HEK293 (cell line): Measurements from ENCODE around the gene GNAZ.

Source experiments
- CTCF ChIA-PET: fragments of 350-600 bp; formaldehyde crosslinking; extraction: SDS; loops from one replicate; lab custom pipeline; 2021; ENCODE audit warnings: antibody characterized with exemption; lab: Yijun Ruan, JAX
- POLR2A ChIA-PET: fragments of 300-600 bp; formaldehyde crosslinking; extraction: SDS; loops from one replicate; lab custom pipeline; 2020; ENCODE audit warnings: antibody characterized with exemption, inconsistent platforms; lab: Yijun Ruan, JAX
- H3K27ac ChIP-seq: fragments of 200-500 bp; sonication (Bioruptor generic); 2 replicates; pipeline ENCODE4 v1.5.1; 2014; ENCODE audit warnings: low read depth, low read length, control low read depth, inconsistent platforms; ENCODE audit errors: extremely low read depth
- H3K36me3 ChIP-seq, 2 experiments: fragments of 200-500 bp in 1 of 2; sonication (Bioruptor generic) in 1 of 2; 1 replicate in 1 of 2; 2 replicates in 1 of 2; pipeline ENCODE4 v1.5.1; 2014 to 2017; ENCODE audit warnings: inconsistent platforms in 2 of 2, low read length in 2 of 2; ENCODE audit not compliant: control insufficient read depth in 2 of 2, insufficient read depth in 1 of 2
- H3K4me1 ChIP-seq: fragments of 200-500 bp; sonication (Bioruptor generic); 2 replicates; pipeline ENCODE4 v1.5.1; 2014; ENCODE audit warnings: mild to moderate bottlenecking, low read length, inconsistent platforms; ENCODE audit not compliant: control insufficient read depth, insufficient read depth
- H3K4me3 ChIP-seq: 2 replicates; pipeline ENCODE4 v1.5.1; 2011; ENCODE audit warnings: low read depth, mild to moderate bottlenecking, control low read depth, low read length, moderate library complexity
- H3K9me3 ChIP-seq: fragments of 200-500 bp; sonication (Bioruptor generic); 2 replicates; pipeline ENCODE4 v1.5.1; 2014; ENCODE audit warnings: low read depth, low read length, inconsistent platforms; ENCODE audit not compliant: control insufficient read depth, insufficient read depth
- EGR2 ChIP-seq: fragments of 450-650 bp; formaldehyde crosslinking; IDR thresholded peaks from 2 replicates; pipeline ENCODE4 v1.5.1; 2016; ENCODE audit warnings: low read depth, missing biosample characterization, missing genetic modification characterization
- GLIS2 ChIP-seq: fragments of 450-650 bp; formaldehyde crosslinking; IDR thresholded peaks from 2 replicates; pipeline ENCODE4 v1.5.1; 2016; ENCODE audit warnings: missing biosample characterization, missing genetic modification characterization
- INSM2 ChIP-seq: fragments of 450-650 bp; formaldehyde crosslinking; IDR thresholded peaks from 2 replicates; pipeline ENCODE4 v1.5.1; 2016; ENCODE audit warnings: missing biosample characterization, missing genetic modification characterization
- KLF16 ChIP-seq: fragments of 450-650 bp; formaldehyde crosslinking; IDR thresholded peaks from 2 replicates; pipeline ENCODE4 v1.5.1; 2017; ENCODE audit warnings: missing biosample characterization, missing genetic modification characterization
- KLF17 ChIP-seq: fragments of 450-650 bp; formaldehyde crosslinking; IDR thresholded peaks from 2 replicates; pipeline ENCODE4 v1.5.1; 2016; ENCODE audit warnings: missing biosample characterization, missing genetic modification characterization
- KLF9 ChIP-seq: fragments of 450-650 bp; formaldehyde crosslinking; IDR thresholded peaks from 2 replicates; pipeline ENCODE4 v1.5.1; 2016; ENCODE audit warnings: missing biosample characterization, missing genetic modification characterization, low read depth
- MYNN ChIP-seq: fragments of 450-650 bp; formaldehyde crosslinking; IDR thresholded peaks from 2 replicates; pipeline ENCODE4 v1.5.1; 2016; ENCODE audit warnings: missing biosample characterization, missing genetic modification characterization, borderline replicate concordance
- SP2 ChIP-seq: fragments of 450-650 bp; formaldehyde crosslinking; IDR thresholded peaks from 2 replicates; pipeline ENCODE4 v1.5.1; 2016; ENCODE audit warnings: missing biosample characterization, missing genetic modification characterization
- SP3 ChIP-seq: fragments of 450-650 bp; formaldehyde crosslinking; IDR thresholded peaks from 2 replicates; pipeline ENCODE4 v1.5.1; 2016; ENCODE audit warnings: missing biosample characterization, missing genetic modification characterization
- SP7 ChIP-seq: fragments of 450-650 bp; formaldehyde crosslinking; IDR thresholded peaks from 2 replicates; pipeline ENCODE4 v1.5.1; 2016; ENCODE audit warnings: missing biosample characterization, missing genetic modification characterization
- YY1 ChIP-seq: fragments of 450-650 bp; formaldehyde crosslinking; IDR thresholded peaks from 2 replicates; pipeline ENCODE4 v1.5.1; 2018; ENCODE audit warnings: missing biosample characterization, missing genetic modification characterization
- ZBTB20 ChIP-seq: fragments of 450-650 bp; formaldehyde crosslinking; IDR thresholded peaks from 2 replicates; pipeline ENCODE4 v1.5.1; 2016; ENCODE audit warnings: missing biosample characterization, missing genetic modification characterization
- ZBTB26 ChIP-seq: fragments of 450-650 bp; formaldehyde crosslinking; optimal IDR thresholded peaks from 2 replicates; pipeline ENCODE3; 2016; ENCODE audit warnings: missing biosample characterization, mild to moderate bottlenecking, missing genetic modification characterization
- ZBTB7A ChIP-seq: fragments of 450-650 bp; formaldehyde crosslinking; IDR thresholded peaks from 2 replicates; pipeline ENCODE4 v1.5.1; 2016; ENCODE audit warnings: low read depth, missing biosample characterization, missing genetic modification characterization
- ZBTB8A ChIP-seq: fragments of 450-650 bp; formaldehyde crosslinking; IDR thresholded peaks from 2 replicates; pipeline ENCODE4 v1.5.1; 2016; ENCODE audit warnings: missing biosample characterization, missing genetic modification characterization
- ZFHX2 ChIP-seq: fragments of 450-650 bp; formaldehyde crosslinking; conservative IDR thresholded peaks from 2 replicates; pipeline ENCODE4 v1.5.1; 2016; ENCODE audit warnings: missing biosample characterization, missing genetic modification characterization
- ZNF2 ChIP-seq: fragments of 450-650 bp; formaldehyde crosslinking; IDR thresholded peaks from 2 replicates; pipeline ENCODE4 v1.5.1; 2016; ENCODE audit warnings: missing biosample characterization, missing genetic modification characterization
- ZNF302 ChIP-seq: fragments of 450-650 bp; formaldehyde crosslinking; IDR thresholded peaks from 2 replicates; pipeline ENCODE4 v1.5.1; 2016; ENCODE audit warnings: missing biosample characterization, missing genetic modification characterization, low read depth
- ZNF335 ChIP-seq: fragments of 450-650 bp; formaldehyde crosslinking; conservative IDR thresholded peaks from 2 replicates; pipeline ENCODE4 v1.5.1; 2016; ENCODE audit warnings: missing biosample characterization, missing genetic modification characterization
- ZNF510 ChIP-seq: fragments of 450-650 bp; formaldehyde crosslinking; IDR thresholded peaks from 2 replicates; pipeline ENCODE4 v1.5.1; 2018; ENCODE audit warnings: mild to moderate bottlenecking, missing genetic modification characterization, missing biosample characterization; ENCODE audit not compliant: insufficient replicate concordance
- ZNF600 ChIP-seq: fragments of 450-650 bp; formaldehyde crosslinking; IDR thresholded peaks from 2 replicates; pipeline ENCODE4 v1.5.1; 2016; ENCODE audit warnings: missing biosample characterization, missing genetic modification characterization
- ZNF660 ChIP-seq: fragments of 450-650 bp; IDR thresholded peaks from 2 replicates; pipeline ENCODE4 v1.5.1; 2018; ENCODE audit warnings: missing biosample characterization, mild to moderate bottlenecking, missing genetic modification characterization
- ZNF785 ChIP-seq: fragments of 450-650 bp; formaldehyde crosslinking; IDR thresholded peaks from 2 replicates; pipeline ENCODE4 v1.5.1; 2016; ENCODE audit warnings: missing biosample characterization, missing genetic modification characterization
- ZXDB ChIP-seq: fragments of 450-650 bp; formaldehyde crosslinking; IDR thresholded peaks from 2 replicates; pipeline ENCODE4 v1.5.1; 2016; ENCODE audit warnings: missing biosample characterization, missing genetic modification characterization
- TF ChIP-seq, protein P1 (sequence below): fragments of 450-650 bp; formaldehyde crosslinking; IDR thresholded peaks from 2 replicates; pipeline ENCODE4 v1.5.1; 2016; ENCODE audit warnings: missing biosample characterization, missing genetic modification characterization
- TF ChIP-seq, protein P2 (sequence below): fragments of 450-650 bp; formaldehyde crosslinking; IDR thresholded peaks from 2 replicates; pipeline ENCODE4 v1.5.1; 2017; ENCODE audit warnings: missing biosample characterization, missing genetic modification characterization
- TF ChIP-seq, protein P3 (sequence below): fragments of 450-650 bp; formaldehyde crosslinking; IDR thresholded peaks from 2 replicates; pipeline ENCODE4 v1.5.1; 2017; ENCODE audit warnings: missing biosample characterization, missing genetic modification characterization

Gene GNAZ

DNA sequence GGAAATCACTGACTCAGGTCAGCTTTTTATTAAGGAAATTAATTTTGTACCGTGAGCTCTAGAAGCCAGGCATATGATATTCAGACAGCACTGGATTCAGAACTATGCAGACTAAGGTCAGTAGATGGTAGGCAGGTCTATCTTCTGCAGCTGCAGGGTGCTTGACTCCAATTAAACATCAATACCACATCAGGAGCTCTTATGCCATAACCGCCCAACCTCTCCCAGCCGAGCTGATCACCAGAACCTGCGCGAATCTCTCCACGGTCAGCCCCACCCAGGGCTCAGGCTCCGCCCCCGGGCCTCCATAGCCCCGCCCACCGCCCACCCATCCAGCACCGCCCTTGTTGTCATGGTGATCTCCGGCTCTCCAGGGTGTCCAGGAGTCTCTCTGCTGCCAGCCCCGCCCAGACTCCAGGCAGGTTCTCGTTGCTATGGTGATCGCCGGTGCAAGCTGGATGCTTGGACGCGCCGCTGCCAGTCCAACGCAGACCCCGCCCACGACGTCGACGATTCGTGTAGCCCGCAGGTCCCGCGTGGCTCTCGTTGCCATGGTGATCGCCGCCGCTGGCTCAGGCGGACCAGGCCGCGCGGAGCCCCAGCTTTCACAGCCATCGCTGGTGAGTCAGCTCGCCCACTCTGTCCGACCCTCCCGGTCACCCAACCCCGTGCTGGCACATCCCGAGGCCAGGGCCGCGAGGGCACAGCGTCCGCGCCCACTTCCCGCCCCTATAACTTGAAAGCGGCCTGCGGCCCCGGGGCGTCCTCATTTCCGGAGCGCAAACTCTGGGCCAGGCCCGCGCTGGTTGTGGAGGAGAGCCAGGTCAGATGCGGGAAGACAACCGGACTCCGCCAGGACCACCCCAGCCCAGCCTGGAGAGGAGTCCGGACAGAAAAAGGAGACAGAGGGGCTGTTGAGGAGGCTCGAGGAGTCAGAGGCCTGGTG, 74.9 kb downstream of the GNAZ start, which contains the start of gene RAB36:
RAB36 (plus strand) TSS at position 546 of the 946 bp plus-strand sequence. CDS start 1,140 bp downstream, outside the sequence.
- H3K9me3 ChIP-seq = no peaks in the 10 kb centered on the region
- peaks cover 5% of the 10 kb centered on the region; the same call in 1 of the 2 replicates for H3K4me1 ChIP-seq
- H3K27ac ChIP-seq = peak within 1 kb of the TSS; percentile 19; the same call in 1 of the 2 replicates
- CTCF ChIA-PET = interaction anchor here (0.7 to 2.2 kb wide), 13 partner anchors 9 to 241 kb away, joined by 3 to 15 read pairs (median 5); no protein-coding TSS in a partner anchor
- POLR2A ChIA-PET = interaction anchor here (0.5 to 1.7 kb wide), 10 partner anchors 9 to 412 kb away, joined by 3 to 10 read pairs (median 3); no protein-coding TSS in a partner anchor
- H3K36me3 ChIP-seq = peaks cover 0 to 34% of the 10 kb centered on the region in 2 experiments; a peak in 1 of 3 replicates
- H3K4me3 ChIP-seq = peak within 1 kb of the TSS; percentile 70
- peak; percentile 77 for TF ChIP-seq ZBTB26
- TF ChIP-seq, protein P1, sequence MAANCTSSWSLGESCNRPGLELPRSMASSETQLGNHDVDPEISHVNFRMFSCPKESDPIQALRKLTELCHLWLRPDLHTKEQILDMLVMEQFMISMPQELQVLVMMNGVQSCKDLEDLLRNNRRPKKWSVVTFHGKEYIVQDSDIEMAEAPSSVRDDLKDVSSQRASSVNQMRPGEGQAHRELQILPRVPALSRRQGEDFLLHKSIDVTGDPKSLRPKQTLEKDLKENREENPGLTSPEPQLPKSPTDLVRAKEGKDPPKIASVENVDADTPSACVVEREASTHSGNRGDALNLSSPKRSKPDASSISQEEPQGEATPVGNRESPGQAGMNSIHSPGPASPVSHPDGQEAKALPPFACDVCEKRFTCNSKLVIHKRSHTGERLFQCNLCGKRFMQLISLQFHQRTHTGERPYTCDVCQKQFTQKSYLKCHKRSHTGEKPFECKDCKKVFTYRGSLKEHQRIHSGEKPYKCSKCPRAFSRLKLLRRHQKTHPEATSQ (tag by site-specific recombination) = peak; percentile 33; the same call in 1 of the 2 replicates
- peak; percentile 96 for TF ChIP-seq ZFHX2 (tag by site-specific recombination)
- TF ChIP-seq, protein P2, sequence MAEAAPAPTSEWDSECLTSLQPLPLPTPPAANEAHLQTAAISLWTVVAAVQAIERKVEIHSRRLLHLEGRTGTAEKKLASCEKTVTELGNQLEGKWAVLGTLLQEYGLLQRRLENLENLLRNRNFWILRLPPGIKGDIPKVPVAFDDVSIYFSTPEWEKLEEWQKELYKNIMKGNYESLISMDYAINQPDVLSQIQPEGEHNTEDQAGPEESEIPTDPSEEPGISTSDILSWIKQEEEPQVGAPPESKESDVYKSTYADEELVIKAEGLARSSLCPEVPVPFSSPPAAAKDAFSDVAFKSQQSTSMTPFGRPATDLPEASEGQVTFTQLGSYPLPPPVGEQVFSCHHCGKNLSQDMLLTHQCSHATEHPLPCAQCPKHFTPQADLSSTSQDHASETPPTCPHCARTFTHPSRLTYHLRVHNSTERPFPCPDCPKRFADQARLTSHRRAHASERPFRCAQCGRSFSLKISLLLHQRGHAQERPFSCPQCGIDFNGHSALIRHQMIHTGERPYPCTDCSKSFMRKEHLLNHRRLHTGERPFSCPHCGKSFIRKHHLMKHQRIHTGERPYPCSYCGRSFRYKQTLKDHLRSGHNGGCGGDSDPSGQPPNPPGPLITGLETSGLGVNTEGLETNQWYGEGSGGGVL (tag by site-specific recombination) = no peak
- TF ChIP-seq SP7 = peak; percentile 72
- TF ChIP-seq ZXDB = peak; percentile 82; the same call in 1 of the 2 replicates
- TF ChIP-seq SP3 = peak; percentile 91
- TF ChIP-seq INSM2 (tag by site-specific recombination) = peak; percentile 44; the same call in 1 of the 2 replicates
- peak; percentile 88 for TF ChIP-seq ZBTB20 (tag by site-specific recombination)
- peak; percentile 42; the same call in 1 of the 2 replicates for TF ChIP-seq YY1 (tag by site-specific recombination)
- TF ChIP-seq ZNF660 (tag by site-specific recombination) = no peak; the same call in 1 of the 2 replicates
- peak; percentile 84 for TF ChIP-seq MYNN (tag by site-specific recombination)
- peak; percentile 74 for TF ChIP-seq KLF9 (tag by site-specific recombination)
- peak; percentile 93 for TF ChIP-seq EGR2 (tag by site-specific recombination)
- TF ChIP-seq ZBTB7A = no peak
- peak; percentile 95 for TF ChIP-seq SP2 (tag by site-specific recombination)
- TF ChIP-seq, protein P3, sequence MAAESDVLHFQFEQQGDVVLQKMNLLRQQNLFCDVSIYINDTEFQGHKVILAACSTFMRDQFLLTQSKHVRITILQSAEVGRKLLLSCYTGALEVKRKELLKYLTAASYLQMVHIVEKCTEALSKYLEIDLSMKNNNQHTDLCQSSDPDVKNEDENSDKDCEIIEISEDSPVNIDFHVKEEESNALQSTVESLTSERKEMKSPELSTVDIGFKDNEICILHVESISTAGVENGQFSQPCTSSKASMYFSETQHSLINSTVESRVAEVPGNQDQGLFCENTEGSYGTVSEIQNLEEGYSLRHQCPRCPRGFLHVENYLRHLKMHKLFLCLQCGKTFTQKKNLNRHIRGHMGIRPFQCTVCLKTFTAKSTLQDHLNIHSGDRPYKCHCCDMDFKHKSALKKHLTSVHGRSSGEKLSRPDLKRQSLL (tag by site-specific recombination) = peak; percentile 23; the same call in 1 of the 2 replicates
- peak; percentile 84 for TF ChIP-seq ZNF335 (tag by site-specific recombination)
- peak; percentile 41; the same call in 1 of the 2 replicates for TF ChIP-seq ZNF600 (tag by site-specific recombination)
- no peak for TF ChIP-seq ZNF302 (tag by site-specific recombination)
- peak; percentile 48; the same call in 1 of the 2 replicates for TF ChIP-seq GLIS2
- TF ChIP-seq ZNF785 = no peak
- 0 out of 2 replicates have a peak, but pooled peaks have one; percentile 22 for TF ChIP-seq KLF17 (tag by site-specific recombination)
- TF ChIP-seq ZBTB8A (tag by site-specific recombination) = peak; percentile 59
- TF ChIP-seq ZNF2 (tag by site-specific recombination) = 0 out of 2 replicates have a peak, but pooled peaks have one; percentile 33
- TF ChIP-seq ZNF510 (tag by site-specific recombination) = no peak
- TF ChIP-seq KLF16 = peak; percentile 57; the same call in 1 of the 2 replicates
